ENCODE measurements around the gene FAAH2. TPM values are rescaled to one million over a fixed set of nuclear protein-coding genes. Genes with fewer than 3 reads are reported as not detected.
"Not testable (repeated sequence)": the region's sequence is repeated elsewhere in the genome, so short reads cannot be mapped to it uniquely, and the experiment has no call there.

The FAAH2 gene
- polyA plus RNA-seq, 1 of the 3 experiments (the other 2 are of a cell fraction) = 0.05 TPM

DNA sequence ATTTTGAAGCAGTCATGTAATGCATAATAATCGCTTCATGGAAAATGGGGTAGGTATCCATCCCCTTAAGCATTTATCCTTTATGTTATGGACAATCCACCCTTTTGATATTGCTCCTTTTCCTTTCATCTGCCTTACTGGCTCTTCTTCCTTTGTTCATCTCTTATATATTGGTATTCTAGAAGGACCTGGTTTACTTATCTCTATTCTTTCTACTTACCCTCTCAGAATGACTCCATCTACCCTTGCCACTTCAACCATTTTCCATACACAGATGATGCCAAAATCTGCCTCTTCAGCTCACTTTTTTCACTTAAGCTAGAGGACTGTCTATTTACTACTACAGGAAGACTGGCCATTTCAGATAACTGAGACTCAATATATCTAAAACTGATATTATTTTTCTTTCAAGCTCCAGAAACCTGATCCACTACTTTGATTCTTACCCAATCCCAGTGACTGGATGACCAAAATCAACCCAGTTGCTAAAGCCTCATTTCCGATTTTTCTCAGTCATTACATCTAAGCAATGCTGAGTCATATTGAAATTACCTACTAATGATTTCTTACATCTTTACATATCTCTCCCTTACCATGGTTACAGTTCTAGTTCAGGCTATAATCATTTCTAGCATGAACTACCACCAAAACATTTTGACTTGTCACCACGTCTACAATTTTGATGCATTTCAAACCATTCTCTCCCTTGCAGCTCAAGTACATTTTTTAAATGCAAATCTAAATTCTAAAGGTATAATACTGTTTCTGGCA is 93.7 kb downstream of the FAAH2 start:
- Histone ChIP-seq H3F3A (replicated peaks; ENCODE audit: insufficient read depth) (no peaks in the 10 kb centered on the region), H3K9me3 (no peaks in the 10 kb centered on the region), H3K4me3 (ENCODE audit: low read depth in 2 of 2, low read length in 1 of 2) (no peak overlapping the region), H3K9ac (no peak overlapping the region), H3K27ac (ENCODE audit: low read depth in 2 of 2, low read length in 1 of 2) (no peak overlapping the region), H3K79me2 (ENCODE audit: insufficient read depth) (no peaks in the 10 kb centered on the region), H4K20me1 (ENCODE audit: insufficient read depth) (no peaks in the 10 kb centered on the region), H3K4me2 (no peak overlapping the region), H3K9me2 (no peaks in the 10 kb centered on the region), H2AFZ (ENCODE audit: low read depth) (no peak overlapping the region), H3K36me3 (replicated peaks in 1 of 2; ENCODE audit: control insufficient read depth in 1 of 2, insufficient read depth in 2 of 2, low read length in 1 of 2) (no peaks in the 10 kb centered on the region), H3K27me3 (ENCODE audit: insufficient read depth) (no peaks in the 10 kb centered on the region), H3K4me1 (ENCODE audit: control insufficient read depth in 1 of 2, insufficient read depth in 2 of 2, low read depth in 1 of 2, low read length in 1 of 2) (no peaks in the 10 kb centered on the region)
- POLR2A ChIA-PET = no interaction called here
- TF ChIP-seq RFX5 (IDR thresholded peaks at IDR 0.05; ENCODE audit: low read length) (no peak), JUND (IDR thresholded peaks at IDR 0.05) (no peak), GABPA (IDR thresholded peaks at IDR 0.05; ENCODE audit: low read depth) (no peak), FOXM1 (IDR thresholded peaks at IDR 0.05; ENCODE audit: low read depth) (no peak), RXRA (IDR thresholded peaks at IDR 0.05; ENCODE audit: borderline replicate concordance, low read depth) (no peak), MEF2A (IDR thresholded peaks at IDR 0.05; ENCODE audit: borderline replicate concordance, low read depth) (no peak), CTCF (IDR thresholded peaks at IDR 0.05) (no peak), MXI1 (IDR thresholded peaks at IDR 0.05; ENCODE audit: low read depth, low read length) (no peak), POLR2AphosphoS5 (IDR thresholded peaks at IDR 0.05; ENCODE audit: low read depth, low read length) (no peak), SMC3 (IDR thresholded peaks at IDR 0.05; ENCODE audit: low read depth, low read length) (no peak), TCF12 (IDR thresholded peaks at IDR 0.05) (no peak), FOSL2 (IDR thresholded peaks at IDR 0.05; ENCODE audit: borderline replicate concordance, low read depth) (no peak), YY1 (IDR thresholded peaks at IDR 0.05; ENCODE audit: low read depth) (no peak), NRF1 (IDR thresholded peaks at IDR 0.05; ENCODE audit: low read depth, low read length) (no peak), SIN3A (IDR thresholded peaks at IDR 0.05; ENCODE audit: borderline replicate concordance, low read depth, low read length) (no peak)
- TF ChIP-seq, protein P1, sequence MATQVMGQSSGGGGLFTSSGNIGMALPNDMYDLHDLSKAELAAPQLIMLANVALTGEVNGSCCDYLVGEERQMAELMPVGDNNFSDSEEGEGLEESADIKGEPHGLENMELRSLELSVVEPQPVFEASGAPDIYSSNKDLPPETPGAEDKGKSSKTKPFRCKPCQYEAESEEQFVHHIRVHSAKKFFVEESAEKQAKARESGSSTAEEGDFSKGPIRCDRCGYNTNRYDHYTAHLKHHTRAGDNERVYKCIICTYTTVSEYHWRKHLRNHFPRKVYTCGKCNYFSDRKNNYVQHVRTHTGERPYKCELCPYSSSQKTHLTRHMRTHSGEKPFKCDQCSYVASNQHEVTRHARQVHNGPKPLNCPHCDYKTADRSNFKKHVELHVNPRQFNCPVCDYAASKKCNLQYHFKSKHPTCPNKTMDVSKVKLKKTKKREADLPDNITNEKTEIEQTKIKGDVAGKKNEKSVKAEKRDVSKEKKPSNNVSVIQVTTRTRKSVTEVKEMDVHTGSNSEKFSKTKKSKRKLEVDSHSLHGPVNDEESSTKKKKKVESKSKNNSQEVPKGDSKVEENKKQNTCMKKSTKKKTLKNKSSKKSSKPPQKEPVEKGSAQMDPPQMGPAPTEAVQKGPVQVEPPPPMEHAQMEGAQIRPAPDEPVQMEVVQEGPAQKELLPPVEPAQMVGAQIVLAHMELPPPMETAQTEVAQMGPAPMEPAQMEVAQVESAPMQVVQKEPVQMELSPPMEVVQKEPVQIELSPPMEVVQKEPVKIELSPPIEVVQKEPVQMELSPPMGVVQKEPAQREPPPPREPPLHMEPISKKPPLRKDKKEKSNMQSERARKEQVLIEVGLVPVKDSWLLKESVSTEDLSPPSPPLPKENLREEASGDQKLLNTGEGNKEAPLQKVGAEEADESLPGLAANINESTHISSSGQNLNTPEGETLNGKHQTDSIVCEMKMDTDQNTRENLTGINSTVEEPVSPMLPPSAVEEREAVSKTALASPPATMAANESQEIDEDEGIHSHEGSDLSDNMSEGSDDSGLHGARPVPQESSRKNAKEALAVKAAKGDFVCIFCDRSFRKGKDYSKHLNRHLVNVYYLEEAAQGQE (IDR thresholded peaks at IDR 0.05; ENCODE audit: low read depth, low read length) = no peak
- TF ChIP-seq, protein P2, sequence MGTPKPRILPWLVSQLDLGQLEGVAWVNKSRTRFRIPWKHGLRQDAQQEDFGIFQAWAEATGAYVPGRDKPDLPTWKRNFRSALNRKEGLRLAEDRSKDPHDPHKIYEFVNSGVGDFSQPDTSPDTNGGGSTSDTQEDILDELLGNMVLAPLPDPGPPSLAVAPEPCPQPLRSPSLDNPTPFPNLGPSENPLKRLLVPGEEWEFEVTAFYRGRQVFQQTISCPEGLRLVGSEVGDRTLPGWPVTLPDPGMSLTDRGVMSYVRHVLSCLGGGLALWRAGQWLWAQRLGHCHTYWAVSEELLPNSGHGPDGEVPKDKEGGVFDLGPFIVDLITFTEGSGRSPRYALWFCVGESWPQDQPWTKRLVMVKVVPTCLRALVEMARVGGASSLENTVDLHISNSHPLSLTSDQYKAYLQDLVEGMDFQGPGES (IDR thresholded peaks at IDR 0.05; ENCODE audit: low read depth, low read length) = no peak
- TF ChIP-seq, protein P3, sequence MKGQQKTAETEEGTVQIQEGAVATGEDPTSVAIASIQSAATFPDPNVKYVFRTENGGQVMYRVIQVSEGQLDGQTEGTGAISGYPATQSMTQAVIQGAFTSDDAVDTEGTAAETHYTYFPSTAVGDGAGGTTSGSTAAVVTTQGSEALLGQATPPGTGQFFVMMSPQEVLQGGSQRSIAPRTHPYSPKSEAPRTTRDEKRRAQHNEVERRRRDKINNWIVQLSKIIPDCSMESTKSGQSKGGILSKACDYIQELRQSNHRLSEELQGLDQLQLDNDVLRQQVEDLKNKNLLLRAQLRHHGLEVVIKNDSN (IDR thresholded peaks at IDR 0.05; ENCODE audit: borderline replicate concordance, low read depth) = no peak
- no peak for DNase-seq
- CTCF ChIA-PET = no interaction called here
- 11% methylated on average over 3 of the region's 3 CpGs for WGBS (ENCODE audit: low lambda C conversion rate)

DNA sequence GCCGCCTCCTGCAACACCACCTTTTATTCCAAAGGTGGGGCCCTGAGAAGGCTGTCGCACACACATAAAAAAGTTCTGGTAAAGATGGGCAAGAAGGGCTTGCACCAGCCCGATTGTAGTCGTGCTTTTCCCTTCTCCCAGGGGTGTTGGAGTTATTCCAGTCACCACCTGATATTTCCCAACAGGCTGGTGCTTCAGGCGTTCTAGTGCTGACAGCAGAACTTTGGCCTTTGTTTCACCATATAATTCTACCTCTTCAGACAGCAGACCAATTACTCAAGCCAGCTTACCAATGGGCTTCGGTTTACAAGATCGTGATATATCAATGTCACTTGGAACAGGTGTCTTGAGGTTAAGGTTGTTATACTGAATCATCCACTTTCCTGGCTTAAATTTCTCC is 107.7 kb downstream of the FAAH2 start:
- H3K79me2 ChIP-seq (ENCODE audit: insufficient read depth); POLR2A ChIA-PET; H3K4me3 ChIP-seq (ENCODE audit: low read depth in 2 of 2, low read length in 1 of 2); H3K9me3 ChIP-seq; H3K27ac ChIP-seq (ENCODE audit: low read depth in 2 of 2, low read length in 1 of 2); CTCF ChIA-PET; H3K4me1 ChIP-seq (ENCODE audit: control insufficient read depth in 1 of 2, insufficient read depth in 2 of 2, low read depth in 1 of 2, low read length in 1 of 2); H3K9me2 ChIP-seq; H4K20me1 ChIP-seq (ENCODE audit: insufficient read depth); H3K36me3 ChIP-seq (replicated peaks in 1 of 2; ENCODE audit: control insufficient read depth in 1 of 2, insufficient read depth in 2 of 2, low read length in 1 of 2); H3K9ac ChIP-seq; H3F3A ChIP-seq (replicated peaks; ENCODE audit: insufficient read depth); H3K27me3 ChIP-seq (ENCODE audit: insufficient read depth); H2AFZ ChIP-seq (ENCODE audit: low read depth); H3K4me2 ChIP-seq; DNase-seq: not testable (repeated sequence)
- 5% methylated on average over 6 of the region's 7 CpGs for WGBS (ENCODE audit: low lambda C conversion rate)
